Measurements from ENCODE around the gene ELMO2. TPM values are rescaled to one million over a fixed set of nuclear protein-coding genes. Genes with fewer than 3 reads are reported as not detected.

Gene ELMO2
- total RNA-seq, 2 experiments from 2014 or later, result 57.4 to 64.1 TPM

DNA sequence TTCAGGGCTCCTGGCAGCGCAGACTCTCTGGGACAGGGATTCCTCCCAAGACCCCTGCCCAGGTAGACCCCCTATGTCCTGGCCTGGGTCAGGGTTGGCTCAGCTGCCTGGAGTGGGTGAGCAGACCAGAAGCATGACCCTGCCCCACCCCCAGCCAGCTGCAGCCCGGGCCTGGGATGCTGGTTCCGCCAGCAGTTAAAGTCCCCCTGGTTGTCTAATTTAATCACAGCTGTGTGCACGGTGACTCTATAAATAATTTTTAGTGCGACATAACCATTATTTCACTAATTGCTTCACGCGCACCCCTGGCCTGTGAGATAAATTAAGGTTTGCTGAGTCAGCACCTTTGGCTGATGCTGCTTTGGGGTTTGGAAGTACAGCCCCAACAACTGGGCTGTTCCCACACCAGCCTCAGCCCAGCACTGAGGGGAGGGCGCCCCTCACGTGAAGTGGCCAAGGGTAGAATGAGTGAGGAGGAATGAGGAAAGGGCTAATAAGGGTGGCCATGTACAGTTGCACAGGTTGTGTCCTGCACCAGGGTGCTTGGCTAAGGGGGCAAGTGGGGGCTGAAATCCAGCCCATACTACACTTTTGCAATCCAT is 72.0 kb downstream of the ELMO2 start:
- Mint-ChIP-seq H3K27me3 (peaks cover 34% of the 10 kb centered on the region), H3K9me3 (no peaks in the 10 kb centered on the region), H3K4me1 (ENCODE audit: low read depth) (no peaks in the 10 kb centered on the region), H3K4me3 (no peak overlapping the region), H3K27ac (no peak overlapping the region), H3K36me3 (no peaks in the 10 kb centered on the region)
- ChIA-PET CTCF (interaction anchor here (2.3 kb wide), 1 partner anchor 14 kb away, joined by 8 read pairs; no protein-coding TSS in a partner anchor), POLR2A (no interaction called here)
- DNase-seq, result no peak
- intact Hi-C loops (cut with micrococcal nuclease), result no loop called here

GRCh38 chr20:46333161-46333991 is 73.0 kb downstream of the ELMO2 start:
- CTCF ChIA-PET, result interaction anchor here (0.9 to 2.3 kb wide), 2 partner anchors 15 to 27 kb away, joined by 4 to 8 read pairs; no protein-coding TSS in a partner anchor
- peaks cover 28% of the 10 kb centered on the region for H3K27me3 Mint-ChIP-seq
- no peak for DNase-seq
- H3K27ac Mint-ChIP-seq, result no peak overlapping the region
- H3K4me1 Mint-ChIP-seq (ENCODE audit: low read depth), result no peaks in the 10 kb centered on the region
- no peaks in the 10 kb centered on the region for H3K9me3 Mint-ChIP-seq
- intact Hi-C loops (cut with micrococcal nuclease), result no loop called here
- H3K4me3 Mint-ChIP-seq, result no peak overlapping the region
- no peaks in the 10 kb centered on the region for H3K36me3 Mint-ChIP-seq
- POLR2A ChIA-PET, result no interaction called here

DNA sequence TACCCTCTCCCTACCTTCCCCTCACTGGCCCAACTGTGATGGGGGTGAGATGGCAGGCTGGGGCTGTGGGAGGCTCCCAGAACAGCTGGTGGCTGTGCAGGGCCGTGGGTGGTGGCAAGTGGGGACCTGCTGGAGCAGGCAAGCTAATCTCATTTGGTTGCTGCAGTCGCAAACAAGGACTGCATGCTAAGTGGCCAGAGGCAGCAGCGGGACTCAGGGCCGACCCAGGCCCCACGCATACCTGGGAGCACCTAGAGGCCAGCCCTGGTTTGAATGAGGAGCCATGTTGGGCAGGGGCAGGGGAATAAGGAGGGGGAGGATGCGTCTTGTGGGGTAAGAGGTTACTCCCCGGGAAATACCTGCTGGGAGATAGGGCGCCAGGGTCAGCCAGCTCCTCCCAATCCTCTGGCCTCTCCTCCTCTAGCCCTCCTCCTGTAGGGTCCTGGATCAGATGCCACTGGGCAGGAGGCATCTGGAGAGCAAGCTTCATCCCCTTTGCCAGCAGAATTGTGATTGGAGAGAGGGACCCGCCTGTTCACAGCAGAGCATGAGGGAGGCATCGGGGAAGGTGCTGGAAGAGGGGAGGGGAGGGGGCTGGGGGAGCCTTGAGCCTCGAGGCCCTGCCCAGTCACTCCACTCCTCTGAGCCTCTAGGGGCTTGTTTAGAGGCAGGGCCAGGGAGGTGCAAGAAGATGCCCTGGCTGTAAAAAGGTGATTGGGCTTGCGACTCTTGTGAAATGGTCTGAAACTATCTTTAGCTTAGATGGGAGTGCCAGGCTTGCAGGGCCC is 73.8 kb downstream of the ELMO2 start:
- H3K36me3 Mint-ChIP-seq, result no peaks in the 10 kb centered on the region
- no peak overlapping the region for H3K27ac Mint-ChIP-seq
- ChIA-PET POLR2A (no interaction called here), CTCF (interaction anchor here (0.9 to 2.3 kb wide), 2 partner anchors 16 to 26 kb away, joined by 4 to 8 read pairs; no protein-coding TSS in a partner anchor)
- no peak overlapping the region for H3K4me3 Mint-ChIP-seq
- H3K9me3 Mint-ChIP-seq, result no peaks in the 10 kb centered on the region
- H3K4me1 Mint-ChIP-seq (ENCODE audit: low read depth), result no peaks in the 10 kb centered on the region
- H3K27me3 Mint-ChIP-seq, result peaks cover 28% of the 10 kb centered on the region
- intact Hi-C loops (cut with micrococcal nuclease), result no loop called here
- no peak for DNase-seq

DNA sequence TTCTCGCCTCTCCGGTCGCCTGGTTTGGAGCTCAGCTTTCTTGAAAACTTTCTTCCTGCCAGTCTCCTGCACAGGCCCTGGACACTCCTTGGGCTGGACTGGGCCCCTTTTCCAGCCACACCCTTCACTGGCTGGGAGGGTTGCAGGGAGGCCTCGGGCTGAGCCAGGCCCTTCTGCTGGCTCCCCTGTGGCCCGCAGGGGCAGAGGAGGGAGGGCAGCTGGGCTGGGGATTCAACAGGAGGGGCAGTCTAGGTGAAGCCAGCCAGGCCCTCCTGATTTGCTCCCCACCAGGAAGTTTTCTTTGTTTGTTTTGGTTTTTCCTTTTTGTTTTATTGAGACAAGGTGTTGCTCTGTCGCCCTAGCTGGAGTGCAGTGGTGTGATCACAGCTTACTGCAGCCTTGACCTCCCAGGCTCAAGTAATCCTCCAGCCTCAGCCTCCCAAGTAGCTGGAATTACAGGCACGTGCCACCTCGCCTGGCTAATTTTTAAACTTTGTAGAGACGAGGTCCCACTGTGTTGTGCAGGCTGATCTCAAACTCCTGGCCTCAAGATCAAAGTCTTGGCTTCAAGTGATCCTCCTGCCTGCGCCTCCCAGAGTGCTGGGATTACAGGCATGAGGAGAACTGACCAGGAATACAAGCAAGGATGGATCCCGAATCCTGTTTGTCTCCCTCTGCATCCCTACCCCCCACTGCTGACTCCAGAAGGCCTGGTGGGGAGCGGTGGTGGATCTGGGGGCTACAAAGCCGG is 74.6 kb downstream of the ELMO2 start:
- POLR2A ChIA-PET, result no interaction called here
- no peak overlapping the region for H3K27ac Mint-ChIP-seq

DNA sequence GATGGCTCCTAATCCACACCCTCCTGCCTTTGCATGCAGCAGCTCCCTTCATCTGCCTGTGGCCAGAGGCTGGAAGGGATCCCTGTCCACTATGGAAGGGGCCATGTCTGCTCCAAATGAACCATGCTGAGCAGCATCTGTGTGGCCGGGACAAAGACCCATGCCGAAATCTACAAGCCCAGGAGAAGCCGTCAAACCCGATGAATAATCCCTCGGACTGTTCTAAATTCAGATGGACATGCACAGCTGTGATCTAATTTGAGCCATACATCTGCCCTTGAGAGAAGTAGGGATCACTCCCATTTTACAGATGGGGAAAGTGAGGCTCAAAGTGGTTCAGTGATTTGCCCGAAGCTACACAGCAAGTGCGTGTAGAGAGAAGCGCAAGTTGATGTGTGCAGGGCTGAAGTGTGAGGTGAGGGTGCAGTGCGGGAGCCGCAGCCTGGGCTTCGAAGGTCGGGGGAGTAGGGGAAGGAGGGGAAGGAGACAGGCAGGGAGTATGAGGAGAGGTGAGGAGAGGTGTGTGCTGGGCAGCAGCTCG is 75.5 kb downstream of the ELMO2 start:
- ChIA-PET CTCF (no interaction called here), POLR2A (no interaction called here)
- Mint-ChIP-seq H3K36me3 (no peaks in the 10 kb centered on the region), H3K27ac (no peak overlapping the region), H3K27me3 (peaks cover 24% of the 10 kb centered on the region), H3K9me3 (no peaks in the 10 kb centered on the region), H3K4me3 (no peak overlapping the region), H3K4me1 (ENCODE audit: low read depth) (no peaks in the 10 kb centered on the region)
- no peak for DNase-seq
- intact Hi-C loops (cut with micrococcal nuclease), result no loop called here

More for the DNA sequence above, 74.6 kb downstream of the ELMO2 start:
- H3K36me3 Mint-ChIP-seq, result no peaks in the 10 kb centered on the region
- H3K4me1 Mint-ChIP-seq (ENCODE audit: low read depth), result no peaks in the 10 kb centered on the region
- no peaks in the 10 kb centered on the region for H3K9me3 Mint-ChIP-seq
- intact Hi-C loops (cut with micrococcal nuclease), result no loop called here
- H3K27me3 Mint-ChIP-seq, result peaks cover 28% of the 10 kb centered on the region
- DNase-seq, result no peak
- CTCF ChIA-PET, result interaction anchor here (2.3 kb wide), 1 partner anchor 17 kb away, joined by 8 read pairs; no protein-coding TSS in a partner anchor
- no peak overlapping the region for H3K4me3 Mint-ChIP-seq

DNA sequence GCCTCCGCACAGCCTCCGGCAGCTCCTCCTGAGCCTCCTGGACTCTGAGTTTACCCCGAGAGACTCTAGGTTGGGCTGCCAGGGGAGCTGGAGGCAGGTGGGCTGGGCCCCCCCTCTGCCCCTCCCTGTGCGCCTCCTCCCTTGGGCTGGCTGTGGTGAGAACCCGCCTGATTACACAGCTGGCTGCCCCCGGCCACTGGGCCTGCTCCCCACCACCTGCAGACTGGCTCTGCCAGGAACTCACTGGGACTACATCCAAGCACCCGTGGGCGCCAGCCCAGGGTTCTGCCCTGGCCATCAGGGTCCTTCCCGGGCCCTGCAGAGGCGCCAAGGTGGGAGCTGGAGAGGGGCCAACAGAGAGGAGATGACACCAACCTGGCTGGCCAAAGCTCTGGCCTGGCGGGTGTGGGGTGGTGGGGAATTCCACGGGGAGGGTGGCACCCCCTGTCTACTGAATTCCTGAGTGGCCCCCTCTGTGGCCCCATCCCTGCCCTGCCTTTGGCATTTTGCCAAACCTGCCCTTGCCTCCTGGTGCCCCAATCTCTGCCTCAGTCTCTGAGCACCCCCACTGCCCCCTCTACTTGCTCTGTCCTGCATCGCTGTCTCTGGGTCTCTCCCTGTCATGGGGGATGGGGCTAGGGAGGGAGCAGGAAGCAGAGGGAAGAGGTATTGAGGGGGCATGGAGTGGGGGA is 76.2 kb downstream of the ELMO2 start:
- H3K4me1 Mint-ChIP-seq (ENCODE audit: low read depth), result no peaks in the 10 kb centered on the region
- DNase-seq, result no peak
- H3K27me3 Mint-ChIP-seq, result peaks cover 19% of the 10 kb centered on the region
- H3K4me3 Mint-ChIP-seq, result no peak overlapping the region
- ChIA-PET CTCF (no interaction called here), POLR2A (no interaction called here)
- H3K9me3 Mint-ChIP-seq, result no peaks in the 10 kb centered on the region
- H3K27ac Mint-ChIP-seq, result no peak overlapping the region
- intact Hi-C loops (cut with micrococcal nuclease), result no loop called here
- H3K36me3 Mint-ChIP-seq, result no peaks in the 10 kb centered on the region

DNA sequence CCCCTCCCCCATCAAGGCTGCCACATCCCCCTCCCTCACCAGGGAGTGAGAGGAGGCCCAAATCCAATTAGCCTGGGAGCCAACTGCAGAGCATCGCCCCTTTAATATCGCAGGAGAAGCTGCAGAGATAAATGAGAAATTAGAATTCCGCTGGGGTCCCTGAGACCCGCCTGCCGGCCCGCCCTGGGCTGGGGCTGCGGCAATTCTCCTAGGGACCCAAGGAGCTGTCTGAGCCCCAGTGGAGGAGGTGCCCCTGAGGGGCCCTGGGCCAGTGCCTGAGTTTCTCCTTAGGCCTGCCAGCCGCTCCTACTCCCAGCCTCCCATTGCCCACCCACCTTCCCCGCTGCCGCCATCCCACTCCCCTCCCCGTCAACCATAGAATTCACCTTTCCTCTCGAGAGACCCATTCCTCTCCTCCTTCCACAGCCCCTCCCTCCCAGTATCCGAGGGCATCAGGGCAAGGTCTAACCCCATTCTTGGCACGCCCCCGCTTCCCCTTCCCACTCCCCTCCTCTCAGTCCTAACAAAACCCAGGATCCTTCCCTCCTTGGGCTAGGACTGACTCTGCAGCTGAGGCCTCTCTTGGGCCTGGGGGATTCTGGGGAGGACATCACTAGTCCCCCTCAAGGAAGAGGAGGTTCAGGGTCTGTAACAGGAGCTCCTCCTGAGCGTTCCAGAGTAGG is 78.1 kb downstream of the ELMO2 start:
- H3K9me3 Mint-ChIP-seq, result no peaks in the 10 kb centered on the region
- no peak overlapping the region for H3K27ac Mint-ChIP-seq
- H3K27me3 Mint-ChIP-seq, result peaks cover 9% of the 10 kb centered on the region
- no peaks in the 10 kb centered on the region for H3K36me3 Mint-ChIP-seq
- CTCF ChIA-PET, result no interaction called here
- DNase-seq, result no peak
- no peaks in the 10 kb centered on the region for H3K4me1 Mint-ChIP-seq (ENCODE audit: low read depth)
- intact Hi-C loops (cut with micrococcal nuclease), result no loop called here
- no peak overlapping the region for H3K4me3 Mint-ChIP-seq
- POLR2A ChIA-PET, result no interaction called here

DNA sequence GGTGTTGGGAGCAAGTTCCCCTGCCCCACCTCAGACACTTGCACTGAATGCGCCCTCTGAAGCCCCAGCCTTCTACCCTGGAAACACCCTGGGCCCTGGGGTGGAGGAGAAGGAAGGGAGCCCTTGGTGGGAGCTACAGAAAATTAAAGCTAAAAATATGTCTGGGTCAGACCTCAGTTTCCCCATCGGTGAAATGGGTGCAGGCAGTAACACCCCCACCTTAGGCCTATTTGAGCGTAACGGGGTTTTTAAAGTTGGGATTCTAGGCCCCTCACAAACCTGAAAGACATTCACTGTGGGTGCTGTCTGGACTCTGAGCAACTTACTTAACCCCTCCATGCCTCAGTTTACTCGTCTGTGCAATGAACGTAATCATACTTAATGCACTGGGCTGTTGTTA is 78.9 kb downstream of the ELMO2 start:
- no peaks in the 10 kb centered on the region for H3K36me3 Mint-ChIP-seq
- H3K27ac Mint-ChIP-seq, result no peak overlapping the region
- intact Hi-C loops (cut with micrococcal nuclease), result no loop called here
- no peaks in the 10 kb centered on the region for H3K4me1 Mint-ChIP-seq (ENCODE audit: low read depth)
- H3K9me3 Mint-ChIP-seq, result no peaks in the 10 kb centered on the region
- no peak overlapping the region for H3K4me3 Mint-ChIP-seq
- no peak for DNase-seq
- ChIA-PET CTCF (interaction anchor here (1.4 kb wide), 1 partner anchor 16 kb away, joined by 3 read pairs; no protein-coding TSS in a partner anchor), POLR2A (no interaction called here)
- peaks cover 7% of the 10 kb centered on the region for H3K27me3 Mint-ChIP-seq

GRCh38 chr20:46325789-46326188 is 80.6 kb downstream of the ELMO2 start:
- DNase-seq, result no peak
- ChIA-PET POLR2A (no interaction called here), CTCF (interaction anchor here (0.5 to 1.4 kb wide), 3 partner anchors 19 to 339 kb away, joined by 3 to 5 read pairs (median 3); no protein-coding TSS in a partner anchor)
- Mint-ChIP-seq H3K27ac (no peak overlapping the region), H3K27me3 (peaks cover 10% of the 10 kb centered on the region), H3K4me3 (no peak overlapping the region), H3K4me1 (ENCODE audit: low read depth) (no peaks in the 10 kb centered on the region), H3K36me3 (no peaks in the 10 kb centered on the region), H3K9me3 (no peaks in the 10 kb centered on the region)
- intact Hi-C loops (cut with micrococcal nuclease), result no loop called here

DNA sequence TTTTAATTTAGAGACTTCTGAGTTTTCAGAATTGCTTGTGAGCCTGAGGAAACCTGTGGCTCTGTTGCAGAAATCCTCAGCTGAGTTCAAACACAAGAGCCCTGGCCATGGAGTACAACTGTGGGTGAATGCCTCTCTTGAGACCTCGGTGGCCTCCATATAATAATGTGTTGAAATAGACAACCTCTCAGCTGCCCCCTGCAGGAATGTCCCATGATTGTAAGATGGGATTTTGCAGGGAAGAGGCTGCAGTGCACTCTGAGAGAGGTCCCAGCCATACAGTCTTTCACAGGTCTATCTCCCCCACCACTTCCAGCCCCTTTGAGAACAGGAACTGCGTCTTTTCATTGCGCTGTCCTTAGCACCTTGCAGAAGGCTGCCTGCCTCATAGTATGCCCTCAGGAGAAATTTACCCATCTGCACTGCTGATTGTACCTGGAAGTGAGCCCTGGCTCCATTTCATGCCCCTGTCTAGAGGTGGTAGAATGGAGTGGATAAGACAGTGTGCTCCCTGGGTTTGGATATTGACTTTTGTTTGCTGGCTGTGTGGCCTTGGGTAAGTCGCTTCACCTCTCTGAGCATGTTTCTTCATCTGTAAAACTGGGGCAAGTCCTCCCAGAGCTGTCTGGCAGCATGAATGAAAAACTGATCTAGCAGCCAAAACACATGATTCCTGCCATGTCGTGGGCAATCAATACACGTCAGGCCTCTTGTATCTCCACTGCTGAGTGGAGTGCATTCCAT is 81.3 kb downstream of the ELMO2 start:
- POLR2A ChIA-PET, result no interaction called here
- Mint-ChIP-seq H3K36me3 (no peaks in the 10 kb centered on the region), H3K27ac (no peak overlapping the region), H3K27me3 (peaks cover 11% of the 10 kb centered on the region), H3K4me3 (no peak overlapping the region), H3K4me1 (ENCODE audit: low read depth) (no peaks in the 10 kb centered on the region), H3K9me3 (no peaks in the 10 kb centered on the region)
- peak; percentile 23 for DNase-seq
- CTCF ChIA-PET, result interaction anchor here (0.6 to 1.3 kb wide), 2 partner anchors 18 to 225 kb away, joined by 3 to 5 read pairs; no protein-coding TSS in a partner anchor
- intact Hi-C loops (cut with micrococcal nuclease), result no loop called here
